Kidney epithelial cell (primary cell): Measurements from ENCODE around the gene SMYD1. TPM values are rescaled to one million over a fixed set of nuclear protein-coding genes. Genes with fewer than 3 reads are reported as not detected.

Experiments used
- DNase-seq: peaks from one replicate; pipeline ENCODE4 v3.0.0-alpha.2; 2010; ENCODE audit warnings: low read depth
- H3K27me3 ChIP-seq: 2 replicates; pipeline ENCODE4 v1.6.0; 2011; ENCODE audit warnings: low read length; ENCODE audit not compliant: control insufficient read depth, insufficient read depth
- H3K36me3 ChIP-seq: 2 replicates; pipeline ENCODE4 v1.5.1; 2011; ENCODE audit warnings: low read length; ENCODE audit not compliant: control insufficient read depth, insufficient read depth
- H3K4me3 ChIP-seq: 2 replicates; pipeline ENCODE4 v1.5.1; 2011; ENCODE audit warnings: low read depth, mild to moderate bottlenecking, control low read depth, low read length
- total RNA-seq: library from RNA; depleted of rRNA; stranded (reverse); fragments of >200 nt; gene quantifications from 2 replicates; pipeline ENCODE4 v1.2.3, GENCODE V29; 2015
- TF ChIP-seq, protein P1 (sequence below): IDR thresholded peaks from 2 replicates; pipeline ENCODE4 v1.5.1; 2011; ENCODE audit warnings: mild to moderate bottlenecking, moderate library complexity, low read length, control low read depth, inconsistent platforms; ENCODE audit not compliant: insufficient read depth, poor library complexity, severe bottlenecking

SMYD1 gene
- total RNA-seq, 1 donor from 2014 or later, result not detected

DNA sequence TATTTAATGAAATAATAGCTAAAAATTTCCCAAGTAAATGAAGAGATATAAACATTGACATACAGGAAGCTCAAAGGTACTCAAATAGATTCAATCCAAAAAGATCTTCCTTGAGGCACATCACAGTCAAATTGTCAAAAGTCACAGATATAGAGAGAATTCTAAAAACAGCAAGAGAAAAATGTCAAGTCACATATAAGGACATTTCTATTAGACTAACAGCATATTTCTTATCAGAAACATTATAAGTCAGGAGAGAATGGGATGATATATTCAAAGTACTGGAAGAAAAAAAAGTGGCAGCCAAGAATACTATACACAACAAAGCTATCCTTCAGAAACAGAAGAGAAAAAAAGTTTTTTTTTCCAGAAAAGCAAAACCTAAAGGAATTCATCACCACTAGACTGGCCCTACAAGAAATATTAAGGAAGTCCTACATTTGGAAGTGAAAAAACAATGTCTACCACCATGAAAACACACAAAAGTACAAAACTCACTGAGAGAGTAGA lies 81.4 kb downstream of the SMYD1 start:
- Histone ChIP-seq H3K36me3 (no peaks in the 10 kb centered on the region), H3K4me3 (no peak overlapping the region), H3K27me3 (no peaks in the 10 kb centered on the region)
- no peak for DNase-seq
- TF ChIP-seq, protein P1, sequence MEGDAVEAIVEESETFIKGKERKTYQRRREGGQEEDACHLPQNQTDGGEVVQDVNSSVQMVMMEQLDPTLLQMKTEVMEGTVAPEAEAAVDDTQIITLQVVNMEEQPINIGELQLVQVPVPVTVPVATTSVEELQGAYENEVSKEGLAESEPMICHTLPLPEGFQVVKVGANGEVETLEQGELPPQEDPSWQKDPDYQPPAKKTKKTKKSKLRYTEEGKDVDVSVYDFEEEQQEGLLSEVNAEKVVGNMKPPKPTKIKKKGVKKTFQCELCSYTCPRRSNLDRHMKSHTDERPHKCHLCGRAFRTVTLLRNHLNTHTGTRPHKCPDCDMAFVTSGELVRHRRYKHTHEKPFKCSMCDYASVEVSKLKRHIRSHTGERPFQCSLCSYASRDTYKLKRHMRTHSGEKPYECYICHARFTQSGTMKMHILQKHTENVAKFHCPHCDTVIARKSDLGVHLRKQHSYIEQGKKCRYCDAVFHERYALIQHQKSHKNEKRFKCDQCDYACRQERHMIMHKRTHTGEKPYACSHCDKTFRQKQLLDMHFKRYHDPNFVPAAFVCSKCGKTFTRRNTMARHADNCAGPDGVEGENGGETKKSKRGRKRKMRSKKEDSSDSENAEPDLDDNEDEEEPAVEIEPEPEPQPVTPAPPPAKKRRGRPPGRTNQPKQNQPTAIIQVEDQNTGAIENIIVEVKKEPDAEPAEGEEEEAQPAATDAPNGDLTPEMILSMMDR, result no peak

DNA sequence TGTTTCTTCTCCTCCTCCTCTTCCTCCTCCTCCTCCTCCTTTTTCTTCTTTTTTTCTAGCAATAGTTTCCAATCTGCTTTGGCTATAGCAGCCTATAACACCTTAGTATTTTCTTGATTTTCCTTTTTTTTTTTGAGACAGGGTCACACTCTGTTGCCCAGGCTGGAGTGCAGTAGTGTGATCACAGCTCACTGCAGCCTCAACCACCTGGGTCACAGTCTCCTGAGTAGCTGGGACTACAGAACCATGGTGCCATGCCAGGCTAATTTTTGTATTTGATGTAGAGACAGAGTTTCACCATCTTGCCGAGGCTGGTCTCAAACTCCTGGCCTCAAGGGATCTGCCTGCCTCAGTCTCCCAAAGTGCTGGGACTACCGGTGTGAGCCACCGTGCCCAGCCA lies 91.9 kb downstream of the SMYD1 start:
- no peaks in the 10 kb centered on the region for H3K36me3 ChIP-seq
- TF ChIP-seq, protein P1, result no peak
- no peak for DNase-seq
- no peaks in the 10 kb centered on the region for H3K27me3 ChIP-seq
- no peak overlapping the region for H3K4me3 ChIP-seq

DNA sequence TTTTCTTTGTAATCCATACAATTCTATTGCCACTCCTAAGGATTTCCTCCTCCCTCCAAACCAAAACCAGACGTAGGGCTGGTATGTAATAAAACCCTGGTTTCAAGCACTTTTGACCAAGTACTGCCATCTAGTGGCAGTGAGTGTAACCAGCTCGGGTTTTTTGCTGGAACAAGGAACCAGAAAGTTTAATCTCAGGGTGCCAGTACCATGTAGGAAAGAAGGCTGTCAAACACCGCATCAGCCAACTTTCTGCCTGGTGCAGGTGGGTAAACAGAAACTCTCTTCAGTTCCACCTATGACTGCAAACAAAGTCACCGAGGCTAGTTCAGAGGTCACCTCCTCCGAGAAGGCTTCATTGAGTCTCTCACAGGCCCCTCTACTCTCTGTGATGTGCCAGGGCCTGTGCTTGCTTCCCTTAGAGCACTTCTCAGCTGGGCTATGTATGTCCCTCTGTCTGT lies 92.4 kb downstream of the SMYD1 start:
- no peak for DNase-seq
- Histone ChIP-seq H3K36me3 (no peaks in the 10 kb centered on the region), H3K27me3 (no peaks in the 10 kb centered on the region), H3K4me3 (no peak overlapping the region)
- TF ChIP-seq, protein P1, result peak; percentile 82

DNA sequence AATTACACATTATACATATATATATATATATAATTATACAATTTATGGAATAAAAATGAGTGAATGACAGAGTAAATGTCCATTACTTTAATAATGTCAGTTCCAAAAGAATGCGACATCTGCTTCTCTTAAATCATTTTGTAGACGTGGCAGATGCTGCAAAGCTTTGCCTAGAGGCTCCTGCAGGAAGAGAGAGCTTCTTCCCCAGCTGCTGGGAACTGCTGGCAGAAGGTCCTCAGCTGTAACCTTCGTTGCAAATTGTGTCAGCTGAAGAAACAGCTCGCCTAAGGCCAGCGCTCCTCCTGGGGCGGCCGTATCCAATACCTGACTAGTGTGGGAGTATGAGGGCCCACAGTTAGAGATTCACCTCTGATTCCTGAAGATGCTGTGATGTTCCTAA lies 92.9 kb downstream of the SMYD1 start:
- no peaks in the 10 kb centered on the region for H3K36me3 ChIP-seq
- no peak for DNase-seq
- no peak overlapping the region for H3K4me3 ChIP-seq
- H3K27me3 ChIP-seq, result no peaks in the 10 kb centered on the region
- TF ChIP-seq, protein P1, result no peak

- DNase-seq, result no peak
- Histone ChIP-seq H3K27me3 (no peaks in the 10 kb centered on the region), H3K36me3 (no peaks in the 10 kb centered on the region), H3K4me3 (no peak overlapping the region)
- TF ChIP-seq, protein P1, result no peak
These were observed 94.0 kb downstream of the SMYD1 start for GRCh38 chr2:88161446-88162244.

Other genes starting within 250 kb of the SMYD1 start
- 0.13 and 1.4 TPM in 2 replicates for gene RGPD2, start 242.0 kb upstream of the SMYD1 start, total RNA-seq
- gene RNU2-63P, start 51.3 kb upstream of the SMYD1 start, total RNA-seq, result not detected in 2 replicates
- gene KRCC1, start 12.0 kb upstream of the SMYD1 start, total RNA-seq, result 17.7 and 22.2 TPM in 2 replicates
- gene FABP1, start 60.2 kb downstream of the SMYD1 start, total RNA-seq, result not detected in 2 replicates
- gene THNSL2, start 102.5 kb downstream of the SMYD1 start, total RNA-seq, result 11.7 TPM in 2 replicates